Neural progenitor cell (in vitro differentiated cells): ENCODE data around the gene ATP1B3. TPM values are rescaled to one million over a fixed set of nuclear protein-coding genes. Genes with fewer than 3 reads are reported as not detected.

Experiments
- DNase-seq: peaks from one replicate; pipeline ENCODE4 v3.0.0-alpha.2; 2016; ENCODE audit warnings: low spot score
- H2AFZ ChIP-seq: fragments of 200-600 bp; sonication (generic); replicated peaks from 2 replicates; pipeline ENCODE4 v1.6.1; 2016; ENCODE audit warnings: antibody characterized with exemption
- H3F3A ChIP-seq: fragments of 200-600 bp; sonication (generic); 2 replicates; pipeline ENCODE4 v1.6.1; 2016; ENCODE audit warnings: antibody characterized with exemption, low read depth
- H3K27ac ChIP-seq: fragments of 200-600 bp; sonication (generic); 2 replicates; pipeline ENCODE4 v1.5.1; 2016; ENCODE audit warnings: mild to moderate bottlenecking
- H3K27me3 ChIP-seq: fragments of 200-600 bp; sonication (generic); 2 replicates; pipeline ENCODE4 v1.6.1; 2016; ENCODE audit warnings: mild to moderate bottlenecking, moderate library complexity
- H3K36me3 ChIP-seq: fragments of 200-600 bp; sonication (generic); 2 replicates; pipeline ENCODE4 v1.5.1; 2016
- H3K4me1 ChIP-seq: fragments of 200-600 bp; sonication (generic); 2 replicates; pipeline ENCODE4 v1.6.1; 2016; ENCODE audit warnings: mixed run types
- H3K4me2 ChIP-seq: fragments of 200-600 bp; sonication (generic); 2 replicates; pipeline ENCODE4 v1.6.1; 2016
- H3K4me3 ChIP-seq: fragments of 200-600 bp; sonication (generic); 2 replicates; pipeline ENCODE4 v1.5.1; 2016
- H3K79me2 ChIP-seq: fragments of 200-600 bp; sonication (generic); 2 replicates; pipeline ENCODE4 v1.6.1; 2016; ENCODE audit warnings: low read depth
- H3K9ac ChIP-seq: fragments of 200-600 bp; sonication (generic); 2 replicates; pipeline ENCODE4 v1.6.1; 2016
- H3K9me3 ChIP-seq: fragments of 200-600 bp; sonication (generic); 2 replicates; pipeline ENCODE4 v1.5.1; 2016; ENCODE audit warnings: low read depth
- H4K20me1 ChIP-seq: fragments of 200-600 bp; sonication (generic); 2 replicates; pipeline ENCODE4 v1.6.1; 2016; ENCODE audit warnings: low read depth
- H3K27ac Mint-ChIP-seq: 3 replicates; pipeline ENCODE4 v1.8.0; 2021; ENCODE audit warnings: mixed read lengths
- H3K27me3 Mint-ChIP-seq: 2 replicates; pipeline ENCODE4 v1.8.0; 2022; ENCODE audit warnings: low read depth, mild to moderate bottlenecking, inconsistent platforms, moderate library complexity, mixed read lengths; ENCODE audit not compliant: insufficient read depth
- H3K36me3 Mint-ChIP-seq: 3 replicates; pipeline ENCODE4 v1.8.0; 2021; ENCODE audit warnings: mixed read lengths
- H3K4me1 Mint-ChIP-seq: 3 replicates; pipeline ENCODE4 v1.8.0; 2021; ENCODE audit warnings: mixed read lengths
- H3K4me3 Mint-ChIP-seq: 3 replicates; pipeline ENCODE4 v1.8.0; 2021; ENCODE audit warnings: mild to moderate bottlenecking, moderate library complexity, mixed read lengths
- H3K9me3 Mint-ChIP-seq: 3 replicates; pipeline ENCODE4 v1.8.0; 2020; ENCODE audit warnings: mixed read lengths
- CTCF ChIP-seq: fragments of 200-600 bp; sonication (generic); IDR thresholded peaks from 2 replicates; pipeline ENCODE4 v1.5.1; 2017; ENCODE audit warnings: antibody characterized with exemption, mild to moderate bottlenecking
- EZH2 ChIP-seq: fragments of 200-600 bp; sonication (generic); IDR thresholded peaks from 2 replicates; pipeline ENCODE4 v1.6.1; 2017; ENCODE audit warnings: antibody characterized with exemption, mild to moderate bottlenecking, moderate library complexity
- EZH2phosphoT487 ChIP-seq: fragments of 200-600 bp; sonication (generic); IDR thresholded peaks from 2 replicates; pipeline ENCODE4 v1.6.1; 2017; ENCODE audit warnings: antibody characterized with exemption
- total RNA-seq: library from RNA; depleted of rRNA; stranded (reverse); fragments of >200 nt; gene quantifications from 2 replicates; pipeline ENCODE4 v1.2.3, GENCODE V29; 2015; ENCODE audit warnings: low replicate concordance

Gene ATP1B3
- total RNA-seq, 1 donor from 2014 or later = 95.6 TPM

- H3K27ac Mint-ChIP-seq = no peak overlapping the region
- H3K9ac ChIP-seq = no peak overlapping the region
- H4K20me1 ChIP-seq = no peaks in the 10 kb centered on the region
- peaks cover 2% of the 10 kb centered on the region for H3K9me3 Mint-ChIP-seq
- no peak overlapping the region for H3K4me3 ChIP-seq
- no peak overlapping the region for H3K4me2 ChIP-seq
- no peak for DNase-seq
- H3K27me3 ChIP-seq = no peaks in the 10 kb centered on the region
- H3F3A ChIP-seq = no peaks in the 10 kb centered on the region
- TF ChIP-seq EZH2phosphoT487 (no peak), EZH2 (no peak), CTCF (no peak)
- H3K4me1 Mint-ChIP-seq = peaks cover 10% of the 10 kb centered on the region
- no peak overlapping the region for H3K27ac ChIP-seq
- H3K4me3 Mint-ChIP-seq = no peak overlapping the region
- H3K4me1 ChIP-seq = peaks cover 6% of the 10 kb centered on the region
- no peaks in the 10 kb centered on the region for H3K9me3 ChIP-seq
- H3K36me3 ChIP-seq = no peaks in the 10 kb centered on the region
- H3K36me3 Mint-ChIP-seq = no peaks in the 10 kb centered on the region
- H3K27me3 Mint-ChIP-seq = peaks cover 8% of the 10 kb centered on the region
- no peaks in the 10 kb centered on the region for H3K79me2 ChIP-seq
- H2AFZ ChIP-seq = no peak overlapping the region
Measured at GRCh38 chr3:141830508-141830907, 45.9 kb upstream of the ATP1B3 start.

GRCh38 chr3:141834292-141834691, 42.2 kb upstream of the ATP1B3 start:
- Histone ChIP-seq H3K79me2 (no peaks in the 10 kb centered on the region), H3K27ac (no peak overlapping the region), H3K4me2 (no peak overlapping the region), H3K9me3 (no peaks in the 10 kb centered on the region), H3K4me1 (no peaks in the 10 kb centered on the region), H3F3A (no peaks in the 10 kb centered on the region), H3K36me3 (no peaks in the 10 kb centered on the region), H4K20me1 (no peaks in the 10 kb centered on the region), H3K9ac (no peak overlapping the region), H2AFZ (no peak overlapping the region), H3K4me3 (no peak overlapping the region), H3K27me3 (no peaks in the 10 kb centered on the region)
- Mint-ChIP-seq H3K27me3 (peaks cover 6% of the 10 kb centered on the region), H3K9me3 (peaks cover 2% of the 10 kb centered on the region), H3K36me3 (no peaks in the 10 kb centered on the region), H3K4me1 (peaks cover 7% of the 10 kb centered on the region), H3K27ac (no peak overlapping the region), H3K4me3 (no peak overlapping the region)
- TF ChIP-seq EZH2phosphoT487 = no peak
- TF ChIP-seq EZH2 = no peak
- TF ChIP-seq CTCF = no peak
- DNase-seq = no peak

- TF ChIP-seq EZH2 (no peak), EZH2phosphoT487 (no peak), CTCF (no peak)
- H3K9me3 ChIP-seq = no peaks in the 10 kb centered on the region
Measured at GRCh38 chr3:141835557-141836229, 40.8 kb upstream of the ATP1B3 start.

More at GRCh38 chr3:141835557-141836229, 40.8 kb upstream of the ATP1B3 start:
- Histone ChIP-seq H3K27ac (no peak overlapping the region), H3K4me3 (no peak overlapping the region), H3K9ac (no peak overlapping the region), H3K4me1 (no peaks in the 10 kb centered on the region), H2AFZ (peak overlapping the region; percentile 50), H3K79me2 (no peaks in the 10 kb centered on the region), H3F3A (no peaks in the 10 kb centered on the region), H4K20me1 (no peaks in the 10 kb centered on the region), H3K36me3 (no peaks in the 10 kb centered on the region), H3K4me2 (no peak overlapping the region), H3K27me3 (no peaks in the 10 kb centered on the region)
- Mint-ChIP-seq H3K4me3 (no peak overlapping the region), H3K9me3 (peaks cover 2% of the 10 kb centered on the region), H3K4me1 (peaks cover 3% of the 10 kb centered on the region), H3K36me3 (no peaks in the 10 kb centered on the region), H3K27me3 (peaks cover 6% of the 10 kb centered on the region), H3K27ac (no peak overlapping the region)
- DNase-seq = no peak
